ENCODE data around the gene LRCH3. TPM values are rescaled to one million over a fixed set of nuclear protein-coding genes. Genes with fewer than 3 reads are reported as not detected.

The LRCH3 gene
- total and polyA plus RNA-seq, 2 of the 13 experiments (the other 11 are each of a cell fraction or from before 2014, with no cell fraction given): 25.5 to 103 TPM

DNA sequence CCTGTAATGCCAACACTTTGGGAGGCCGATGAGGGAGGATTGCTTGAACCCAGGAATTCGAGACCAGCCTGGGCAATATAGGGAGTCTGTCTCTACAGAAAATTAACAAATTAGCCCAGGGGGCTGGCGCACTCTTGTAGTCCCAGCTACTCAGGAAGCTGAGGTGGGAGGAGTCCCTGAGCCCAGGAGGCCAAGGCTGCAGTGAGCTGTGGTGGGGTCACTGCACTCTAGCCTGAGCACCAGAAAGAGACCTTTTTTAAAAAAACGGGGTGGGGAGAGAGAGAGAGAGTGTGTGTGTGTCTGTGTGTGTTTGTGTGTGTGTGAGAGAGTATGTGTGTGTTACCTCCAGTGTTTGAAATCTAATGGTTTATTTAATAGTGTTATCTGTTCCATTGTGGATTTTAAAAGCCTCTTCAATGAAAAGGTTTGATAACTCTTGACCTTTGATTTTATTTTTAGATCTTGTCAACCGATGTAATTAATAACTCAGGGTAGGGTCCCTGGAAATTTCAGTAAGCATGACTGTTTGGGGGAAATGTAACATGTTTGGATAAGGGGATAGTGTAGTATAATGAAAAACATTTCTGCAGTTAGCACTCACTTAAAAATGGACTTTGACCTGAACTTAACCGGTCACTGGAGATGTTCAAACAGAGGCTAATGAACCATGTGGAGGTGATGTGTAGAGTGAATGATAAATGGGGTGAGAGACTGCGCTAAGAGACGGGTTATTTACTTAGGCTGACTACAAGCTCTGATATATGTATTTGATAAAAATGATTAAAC, 29.7 kb downstream of the LRCH3 start (continued):
- TF ChIP-seq, protein P1, sequence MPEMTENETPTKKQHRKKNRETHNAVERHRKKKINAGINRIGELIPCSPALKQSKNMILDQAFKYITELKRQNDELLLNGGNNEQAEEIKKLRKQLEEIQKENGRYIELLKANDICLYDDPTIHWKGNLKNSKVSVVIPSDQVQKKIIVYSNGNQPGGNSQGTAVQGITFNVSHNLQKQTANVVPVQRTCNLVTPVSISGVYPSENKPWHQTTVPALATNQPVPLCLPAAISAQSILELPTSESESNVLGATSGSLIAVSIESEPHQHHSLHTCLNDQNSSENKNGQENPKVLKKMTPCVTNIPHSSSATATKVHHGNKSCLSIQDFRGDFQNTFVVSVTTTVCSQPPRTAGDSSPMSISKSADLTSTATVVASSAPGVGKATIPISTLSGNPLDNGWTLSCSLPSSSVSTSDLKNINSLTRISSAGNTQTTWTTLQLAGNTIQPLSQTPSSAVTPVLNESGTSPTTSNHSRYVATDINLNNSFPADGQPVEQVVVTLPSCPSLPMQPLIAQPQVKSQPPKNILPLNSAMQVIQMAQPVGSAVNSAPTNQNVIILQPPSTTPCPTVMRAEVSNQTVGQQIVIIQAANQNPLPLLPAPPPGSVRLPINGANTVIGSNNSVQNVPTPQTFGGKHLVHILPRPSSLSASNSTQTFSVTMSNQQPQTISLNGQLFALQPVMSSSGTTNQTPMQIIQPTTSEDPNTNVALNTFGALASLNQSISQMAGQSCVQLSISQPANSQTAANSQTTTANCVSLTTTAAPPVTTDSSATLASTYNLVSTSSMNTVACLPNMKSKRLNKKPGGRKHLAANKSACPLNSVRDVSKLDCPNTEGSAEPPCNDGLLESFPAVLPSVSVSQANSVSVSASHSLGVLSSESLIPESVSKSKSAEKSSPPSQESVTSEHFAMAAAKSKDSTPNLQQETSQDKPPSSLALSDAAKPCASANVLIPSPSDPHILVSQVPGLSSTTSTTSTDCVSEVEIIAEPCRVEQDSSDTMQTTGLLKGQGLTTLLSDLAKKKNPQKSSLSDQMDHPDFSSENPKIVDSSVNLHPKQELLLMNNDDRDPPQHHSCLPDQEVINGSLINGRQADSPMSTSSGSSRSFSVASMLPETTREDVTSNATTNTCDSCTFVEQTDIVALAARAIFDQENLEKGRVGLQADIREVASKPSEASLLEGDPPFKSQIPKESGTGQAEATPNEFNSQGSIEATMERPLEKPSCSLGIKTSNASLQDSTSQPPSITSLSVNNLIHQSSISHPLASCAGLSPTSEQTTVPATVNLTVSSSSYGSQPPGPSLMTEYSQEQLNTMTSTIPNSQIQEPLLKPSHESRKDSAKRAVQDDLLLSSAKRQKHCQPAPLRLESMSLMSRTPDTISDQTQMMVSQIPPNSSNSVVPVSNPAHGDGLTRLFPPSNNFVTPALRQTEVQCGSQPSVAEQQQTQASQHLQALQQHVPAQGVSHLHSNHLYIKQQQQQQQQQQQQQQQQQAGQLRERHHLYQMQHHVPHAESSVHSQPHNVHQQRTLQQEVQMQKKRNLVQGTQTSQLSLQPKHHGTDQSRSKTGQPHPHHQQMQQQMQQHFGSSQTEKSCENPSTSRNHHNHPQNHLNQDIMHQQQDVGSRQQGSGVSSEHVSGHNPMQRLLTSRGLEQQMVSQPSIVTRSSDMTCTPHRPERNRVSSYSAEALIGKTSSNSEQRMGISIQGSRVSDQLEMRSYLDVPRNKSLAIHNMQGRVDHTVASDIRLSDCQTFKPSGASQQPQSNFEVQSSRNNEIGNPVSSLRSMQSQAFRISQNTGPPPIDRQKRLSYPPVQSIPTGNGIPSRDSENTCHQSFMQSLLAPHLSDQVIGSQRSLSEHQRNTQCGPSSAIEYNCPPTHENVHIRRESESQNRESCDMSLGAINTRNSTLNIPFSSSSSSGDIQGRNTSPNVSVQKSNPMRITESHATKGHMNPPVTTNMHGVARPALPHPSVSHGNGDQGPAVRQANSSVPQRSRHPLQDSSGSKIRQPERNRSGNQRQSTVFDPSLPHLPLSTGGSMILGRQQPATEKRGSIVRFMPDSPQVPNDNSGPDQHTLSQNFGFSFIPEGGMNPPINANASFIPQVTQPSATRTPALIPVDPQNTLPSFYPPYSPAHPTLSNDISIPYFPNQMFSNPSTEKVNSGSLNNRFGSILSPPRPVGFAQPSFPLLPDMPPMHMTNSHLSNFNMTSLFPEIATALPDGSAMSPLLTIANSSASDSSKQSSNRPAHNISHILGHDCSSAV (CRISPR knock-in tag; IDR thresholded peaks at IDR 0.05; ENCODE audit: borderline replicate concordance): no peak
- TF ChIP-seq CENPT (CRISPR knock-in tag; IDR thresholded peaks at IDR 0.05; ENCODE audit: low read depth): no peak
- TF ChIP-seq, protein P2, sequence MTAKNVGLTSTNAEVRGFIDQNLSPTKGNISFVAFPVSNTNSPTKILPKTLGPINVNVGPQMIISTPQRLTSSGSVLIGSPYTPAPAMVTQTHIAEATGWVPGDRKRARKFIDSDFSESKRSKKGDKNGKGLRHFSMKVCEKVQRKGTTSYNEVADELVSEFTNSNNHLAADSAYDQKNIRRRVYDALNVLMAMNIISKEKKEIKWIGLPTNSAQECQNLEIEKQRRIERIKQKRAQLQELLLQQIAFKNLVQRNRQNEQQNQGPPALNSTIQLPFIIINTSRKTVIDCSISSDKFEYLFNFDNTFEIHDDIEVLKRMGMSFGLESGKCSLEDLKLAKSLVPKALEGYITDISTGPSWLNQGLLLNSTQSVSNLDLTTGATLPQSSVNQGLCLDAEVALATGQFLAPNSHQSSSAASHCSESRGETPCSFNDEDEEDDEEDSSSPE (CRISPR knock-in tag; IDR thresholded peaks at IDR 0.05): peak; percentile 34; the same call in 1 of the 2 replicates
- peak; percentile 82 for TF ChIP-seq HOXD1 (CRISPR knock-in tag; IDR thresholded peaks at IDR 0.05)
- TF ChIP-seq ZSCAN12 (CRISPR knock-in tag; IDR thresholded peaks at IDR 0.05): no peak
- TF ChIP-seq, protein P3, sequence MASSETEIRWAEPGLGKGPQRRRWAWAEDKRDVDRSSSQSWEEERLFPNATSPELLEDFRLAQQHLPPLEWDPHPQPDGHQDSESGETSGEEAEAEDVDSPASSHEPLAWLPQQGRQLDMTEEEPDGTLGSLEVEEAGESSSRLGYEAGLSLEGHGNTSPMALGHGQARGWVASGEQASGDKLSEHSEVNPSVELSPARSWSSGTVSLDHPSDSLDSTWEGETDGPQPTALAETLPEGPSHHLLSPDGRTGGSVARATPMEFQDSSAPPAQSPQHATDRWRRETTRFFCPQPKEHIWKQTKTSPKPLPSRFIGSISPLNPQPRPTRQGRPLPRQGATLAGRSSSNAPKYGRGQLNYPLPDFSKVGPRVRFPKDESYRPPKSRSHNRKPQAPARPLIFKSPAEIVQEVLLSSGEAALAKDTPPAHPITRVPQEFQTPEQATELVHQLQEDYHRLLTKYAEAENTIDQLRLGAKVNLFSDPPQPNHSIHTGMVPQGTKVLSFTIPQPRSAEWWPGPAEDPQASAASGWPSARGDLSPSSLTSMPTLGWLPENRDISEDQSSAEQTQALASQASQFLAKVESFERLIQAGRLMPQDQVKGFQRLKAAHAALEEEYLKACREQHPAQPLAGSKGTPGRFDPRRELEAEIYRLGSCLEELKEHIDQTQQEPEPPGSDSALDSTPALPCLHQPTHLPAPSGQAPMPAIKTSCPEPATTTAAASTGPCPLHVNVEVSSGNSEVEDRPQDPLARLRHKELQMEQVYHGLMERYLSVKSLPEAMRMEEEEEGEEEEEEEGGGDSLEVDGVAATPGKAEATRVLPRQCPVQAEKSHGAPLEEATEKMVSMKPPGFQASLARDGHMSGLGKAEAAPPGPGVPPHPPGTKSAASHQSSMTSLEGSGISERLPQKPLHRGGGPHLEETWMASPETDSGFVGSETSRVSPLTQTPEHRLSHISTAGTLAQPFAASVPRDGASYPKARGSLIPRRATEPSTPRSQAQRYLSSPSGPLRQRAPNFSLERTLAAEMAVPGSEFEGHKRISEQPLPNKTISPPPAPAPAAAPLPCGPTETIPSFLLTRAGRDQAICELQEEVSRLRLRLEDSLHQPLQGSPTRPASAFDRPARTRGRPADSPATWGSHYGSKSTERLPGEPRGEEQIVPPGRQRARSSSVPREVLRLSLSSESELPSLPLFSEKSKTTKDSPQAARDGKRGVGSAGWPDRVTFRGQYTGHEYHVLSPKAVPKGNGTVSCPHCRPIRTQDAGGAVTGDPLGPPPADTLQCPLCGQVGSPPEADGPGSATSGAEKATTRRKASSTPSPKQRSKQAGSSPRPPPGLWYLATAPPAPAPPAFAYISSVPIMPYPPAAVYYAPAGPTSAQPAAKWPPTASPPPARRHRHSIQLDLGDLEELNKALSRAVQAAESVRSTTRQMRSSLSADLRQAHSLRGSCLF (CRISPR knock-in tag; IDR thresholded peaks at IDR 0.05; ENCODE audit: borderline replicate concordance): no peak
- TF ChIP-seq PHF20 (CRISPR knock-in tag; IDR thresholded peaks at IDR 0.05): no peak
- TF ChIP-seq, protein P4, sequence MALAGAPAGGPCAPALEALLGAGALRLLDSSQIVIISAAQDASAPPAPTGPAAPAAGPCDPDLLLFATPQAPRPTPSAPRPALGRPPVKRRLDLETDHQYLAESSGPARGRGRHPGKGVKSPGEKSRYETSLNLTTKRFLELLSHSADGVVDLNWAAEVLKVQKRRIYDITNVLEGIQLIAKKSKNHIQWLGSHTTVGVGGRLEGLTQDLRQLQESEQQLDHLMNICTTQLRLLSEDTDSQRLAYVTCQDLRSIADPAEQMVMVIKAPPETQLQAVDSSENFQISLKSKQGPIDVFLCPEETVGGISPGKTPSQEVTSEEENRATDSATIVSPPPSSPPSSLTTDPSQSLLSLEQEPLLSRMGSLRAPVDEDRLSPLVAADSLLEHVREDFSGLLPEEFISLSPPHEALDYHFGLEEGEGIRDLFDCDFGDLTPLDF (CRISPR knock-in tag; IDR thresholded peaks at IDR 0.05): no peak
- peak; percentile 98 for TF ChIP-seq NCOR1 (IDR thresholded peaks at IDR 0.05; ENCODE audit: borderline replicate concordance, low read length)
- TF ChIP-seq SPEN (CRISPR knock-in tag; IDR thresholded peaks at IDR 0.05; ENCODE audit: low read depth): no peak
- no peak for TF ChIP-seq HNRNPK (IDR thresholded peaks at IDR 0.05; ENCODE audit: low read depth, low read length, poor library complexity, severe bottlenecking)
- TF ChIP-seq ZNF234 (CRISPR knock-in tag; conservative IDR thresholded peaks at IDR 0.05): no peak
